WTC11 (cell line): ENCODE measurements around the gene DCAF5. TPM values are rescaled to one million over a fixed set of nuclear protein-coding genes. Genes with fewer than 3 reads are reported as not detected.

ENCODE experiments used
- ATAC-seq: fragments of 200-7000 bp; cut with Tn5 transposase; 2 replicates; pipeline ENCODE4 v1.10.0; 2021; ENCODE audit warnings: mild to moderate bottlenecking, moderate library complexity
- CTCF ChIA-PET: fragments of 300-600 bp; sonication (Branson Sonifier 250); formaldehyde crosslinking; loops from one replicate; lab custom pipeline; 2021; ENCODE audit warnings: antibody characterized with exemption; lab: Charles Lee
- POLR2A ChIA-PET: fragments of 350-600 bp; sonication (Branson Sonifier 250); formaldehyde crosslinking; loops from one replicate; lab custom pipeline; 2021; ENCODE audit warnings: antibody characterized with exemption; lab: Charles Lee
- DNase-seq: peaks from one replicate; pipeline ENCODE4 v3.0.0; 2021; ENCODE audit warnings: low spot score
- H3K27ac Mint-ChIP-seq: 2 replicates; pipeline ENCODE4 v1.8.0; 2021; ENCODE audit warnings: mixed read lengths
- H3K27me3 Mint-ChIP-seq: 2 replicates; pipeline ENCODE4 v1.8.0; 2021; ENCODE audit warnings: low read depth, mild to moderate bottlenecking, moderate library complexity, mixed read lengths
- H3K36me3 Mint-ChIP-seq: 2 replicates; pipeline ENCODE4 v1.8.0; 2021; ENCODE audit warnings: mixed read lengths
- H3K4me1 Mint-ChIP-seq: 2 replicates; pipeline ENCODE4 v1.8.0; 2022; ENCODE audit warnings: mixed read lengths
- H3K4me3 Mint-ChIP-seq: 2 replicates; pipeline ENCODE4 v1.8.0; 2021; ENCODE audit warnings: mild to moderate bottlenecking, moderate library complexity, mixed read lengths
- H3K9me3 Mint-ChIP-seq: 2 replicates; pipeline ENCODE4 v1.8.0; 2021; ENCODE audit warnings: mixed read lengths
- ATF1 ChIP-seq: sonication (generic); formaldehyde crosslinking; IDR thresholded peaks from 2 replicates; pipeline ENCODE4 v1.8.1; 2023; ENCODE audit warnings: mild to moderate bottlenecking, moderate library complexity, missing genetic modification reagents
- CBFB ChIP-seq: sonication (generic); formaldehyde crosslinking; IDR thresholded peaks from 2 replicates; pipeline ENCODE4 v1.8.1; 2022; ENCODE audit warnings: mild to moderate bottlenecking, low read depth, missing genetic modification reagents
- CREM ChIP-seq: sonication (generic); formaldehyde crosslinking; IDR thresholded peaks from 2 replicates; pipeline ENCODE4 v1.8.1; 2022; ENCODE audit warnings: mild to moderate bottlenecking, missing genetic modification reagents, moderate library complexity
- ELF4 ChIP-seq: sonication (generic); formaldehyde crosslinking; IDR thresholded peaks from 2 replicates; pipeline ENCODE4 v1.8.1; 2022; ENCODE audit warnings: low read depth, mild to moderate bottlenecking, moderate library complexity, missing genetic modification reagents
- EMX1 ChIP-seq: fragments of 250-450 bp; sonication (Bioruptor Pico); IDR thresholded peaks from 2 replicates; pipeline ENCODE4 v1.8.0; 2021; ENCODE audit warnings: mild to moderate bottlenecking
- GRHL2 ChIP-seq: fragments of 250-450 bp; sonication (Bioruptor Pico); IDR thresholded peaks from 2 replicates; pipeline ENCODE4 v1.8.0; 2022; ENCODE audit warnings: mild to moderate bottlenecking, moderate library complexity; ENCODE audit not compliant: insufficient replicate concordance, severe bottlenecking
- GTF2I ChIP-seq: fragments of 250-450 bp; sonication (Bioruptor Pico); conservative IDR thresholded peaks from 2 replicates; pipeline ENCODE4 v1.4.0; 2021; ENCODE audit warnings: mild to moderate bottlenecking
- KAT7 ChIP-seq: sonication (generic); formaldehyde crosslinking; IDR thresholded peaks from 2 replicates; pipeline ENCODE4 v1.8.1; 2023; ENCODE audit warnings: missing genetic modification reagents, mild to moderate bottlenecking, borderline replicate concordance
- MXD4 ChIP-seq: fragments of 250-450 bp; sonication (Bioruptor Pico); IDR thresholded peaks from 2 replicates; pipeline ENCODE4 v1.8.0; 2021; ENCODE audit warnings: mild to moderate bottlenecking, moderate library complexity, borderline replicate concordance
- MYBL2 ChIP-seq: sonication (generic); formaldehyde crosslinking; IDR thresholded peaks from 2 replicates; pipeline ENCODE4 v1.8.1; 2023; ENCODE audit warnings: mild to moderate bottlenecking, moderate library complexity, missing genetic modification reagents
- NFE2L1 ChIP-seq: sonication (generic); formaldehyde crosslinking; IDR thresholded peaks from 2 replicates; pipeline ENCODE4 v1.8.1; 2023; ENCODE audit warnings: missing genetic modification reagents
- NR1H2 ChIP-seq: sonication (generic); formaldehyde crosslinking; IDR thresholded peaks from 2 replicates; pipeline ENCODE4 v1.9.0; 2021; ENCODE audit warnings: mild to moderate bottlenecking, moderate library complexity, missing genetic modification reagents
- NR3C1 ChIP-seq: sonication (generic); formaldehyde crosslinking; conservative IDR thresholded peaks from 2 replicates; pipeline ENCODE4 v1.8.1; 2023; ENCODE audit warnings: low read depth, mild to moderate bottlenecking, missing genetic modification reagents
- SMAD3 ChIP-seq: sonication (generic); formaldehyde crosslinking; IDR thresholded peaks from 2 replicates; pipeline ENCODE4 v1.8.0; 2022; ENCODE audit warnings: missing genetic modification reagents, mild to moderate bottlenecking, borderline replicate concordance
- SP1 ChIP-seq: sonication (generic); formaldehyde crosslinking; conservative IDR thresholded peaks from 2 replicates; pipeline ENCODE4 v1.8.1; 2022; ENCODE audit warnings: missing genetic modification reagents
- ZNF263 ChIP-seq: sonication (generic); formaldehyde crosslinking; IDR thresholded peaks from 2 replicates; pipeline ENCODE4 v1.8.1; 2022; ENCODE audit warnings: low read depth, mild to moderate bottlenecking, moderate library complexity, missing genetic modification reagents
- ZNF416 ChIP-seq: fragments of 250-450 bp; sonication (Bioruptor Pico); IDR thresholded peaks from 2 replicates; pipeline ENCODE4 v1.9.0; 2021; ENCODE audit warnings: mild to moderate bottlenecking, inconsistent platforms
- ZNF671 ChIP-seq: fragments of 250-450 bp; sonication (Bioruptor Pico); IDR thresholded peaks from 2 replicates; pipeline ENCODE4 v1.8.0; 2021; ENCODE audit warnings: mild to moderate bottlenecking
- total RNA-seq: library from RNA; stranded (reverse); gene quantifications from 3 replicates; pipeline ENCODE4 v1.2.3, GENCODE V29; 2021
- TF ChIP-seq, protein P1 (sequence below): sonication (generic); formaldehyde crosslinking; IDR thresholded peaks from 2 replicates; pipeline ENCODE4 v1.8.1; 2022; ENCODE audit warnings: low read depth, missing genetic modification reagents, borderline replicate concordance
- TF ChIP-seq, protein P2 (sequence below): sonication (generic); formaldehyde crosslinking; IDR thresholded peaks from 2 replicates; pipeline ENCODE4 v1.8.1; 2023; ENCODE audit warnings: mild to moderate bottlenecking, missing genetic modification reagents
- TF ChIP-seq, protein P3 (sequence below): sonication (generic); formaldehyde crosslinking; IDR thresholded peaks from 2 replicates; pipeline ENCODE4 v1.8.1; 2023; ENCODE audit warnings: mild to moderate bottlenecking, missing genetic modification reagents, moderate library complexity
- TF ChIP-seq, protein P4 (sequence below): sonication (generic); formaldehyde crosslinking; IDR thresholded peaks from 2 replicates; pipeline ENCODE4 v1.8.1; 2022; ENCODE audit warnings: mild to moderate bottlenecking, moderate library complexity, missing genetic modification reagents
- TF ChIP-seq, protein P5 (sequence below): sonication (generic); formaldehyde crosslinking; IDR thresholded peaks from 2 replicates; pipeline ENCODE4 v1.8.1; 2023; ENCODE audit warnings: mild to moderate bottlenecking, moderate library complexity, missing genetic modification reagents
- TF ChIP-seq, protein P6 (sequence below): sonication (generic); formaldehyde crosslinking; IDR thresholded peaks from 2 replicates; pipeline ENCODE4 v1.8.0; 2023; ENCODE audit warnings: mild to moderate bottlenecking, missing genetic modification reagents
- TF ChIP-seq, protein P7 (sequence below): fragments of 250-450 bp; sonication (Bioruptor Pico); IDR thresholded peaks from 2 replicates; pipeline ENCODE4 v1.9.0; 2021; ENCODE audit warnings: moderate library complexity, mild to moderate bottlenecking, inconsistent platforms, borderline replicate concordance

DCAF5 gene
- total RNA-seq, 1 experiment from 2014 or later, result 30.3 TPM

DNA sequence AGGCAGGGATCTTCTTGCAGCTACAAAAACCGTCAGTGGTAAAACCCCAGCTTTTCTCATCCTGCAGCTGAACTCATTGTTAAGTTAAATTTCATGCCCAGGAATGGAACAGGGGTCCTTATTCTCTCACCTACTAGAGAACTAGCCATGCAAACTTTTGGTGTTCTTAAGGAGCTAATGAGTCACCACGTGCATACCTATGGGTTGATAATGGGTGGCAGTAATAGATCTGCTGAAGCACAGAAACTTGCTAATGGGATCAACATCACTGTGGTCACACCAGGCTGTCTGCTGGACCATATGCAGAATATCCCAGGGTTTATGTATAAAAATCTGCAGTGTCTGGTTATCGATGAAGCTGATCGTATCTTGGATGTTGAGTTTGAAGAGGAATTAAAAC lies 68.9 kb downstream of the DCAF5 start:
- TF ChIP-seq, protein P1, sequence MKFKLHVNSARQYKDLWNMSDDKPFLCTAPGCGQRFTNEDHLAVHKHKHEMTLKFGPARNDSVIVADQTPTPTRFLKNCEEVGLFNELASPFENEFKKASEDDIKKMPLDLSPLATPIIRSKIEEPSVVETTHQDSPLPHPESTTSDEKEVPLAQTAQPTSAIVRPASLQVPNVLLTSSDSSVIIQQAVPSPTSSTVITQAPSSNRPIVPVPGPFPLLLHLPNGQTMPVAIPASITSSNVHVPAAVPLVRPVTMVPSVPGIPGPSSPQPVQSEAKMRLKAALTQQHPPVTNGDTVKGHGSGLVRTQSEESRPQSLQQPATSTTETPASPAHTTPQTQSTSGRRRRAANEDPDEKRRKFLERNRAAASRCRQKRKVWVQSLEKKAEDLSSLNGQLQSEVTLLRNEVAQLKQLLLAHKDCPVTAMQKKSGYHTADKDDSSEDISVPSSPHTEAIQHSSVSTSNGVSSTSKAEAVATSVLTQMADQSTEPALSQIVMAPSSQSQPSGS (CRISPR knock-in tag), result no peak
- TF ChIP-seq NR1H2 (CRISPR knock-in tag) (no peak), CREM (CRISPR knock-in tag) (no peak), ZNF263 (CRISPR knock-in tag) (no peak), ELF4 (CRISPR knock-in tag) (no peak), ZNF671 (no peak), ZNF416 (CRISPR knock-in tag) (no peak), MXD4 (CRISPR knock-in tag) (no peak), NFE2L1 (CRISPR knock-in tag) (no peak), GRHL2 (CRISPR knock-in tag) (no peak), CBFB (no peak), EMX1 (CRISPR knock-in tag) (no peak), SMAD3 (CRISPR knock-in tag) (no peak)
- TF ChIP-seq, protein P2, sequence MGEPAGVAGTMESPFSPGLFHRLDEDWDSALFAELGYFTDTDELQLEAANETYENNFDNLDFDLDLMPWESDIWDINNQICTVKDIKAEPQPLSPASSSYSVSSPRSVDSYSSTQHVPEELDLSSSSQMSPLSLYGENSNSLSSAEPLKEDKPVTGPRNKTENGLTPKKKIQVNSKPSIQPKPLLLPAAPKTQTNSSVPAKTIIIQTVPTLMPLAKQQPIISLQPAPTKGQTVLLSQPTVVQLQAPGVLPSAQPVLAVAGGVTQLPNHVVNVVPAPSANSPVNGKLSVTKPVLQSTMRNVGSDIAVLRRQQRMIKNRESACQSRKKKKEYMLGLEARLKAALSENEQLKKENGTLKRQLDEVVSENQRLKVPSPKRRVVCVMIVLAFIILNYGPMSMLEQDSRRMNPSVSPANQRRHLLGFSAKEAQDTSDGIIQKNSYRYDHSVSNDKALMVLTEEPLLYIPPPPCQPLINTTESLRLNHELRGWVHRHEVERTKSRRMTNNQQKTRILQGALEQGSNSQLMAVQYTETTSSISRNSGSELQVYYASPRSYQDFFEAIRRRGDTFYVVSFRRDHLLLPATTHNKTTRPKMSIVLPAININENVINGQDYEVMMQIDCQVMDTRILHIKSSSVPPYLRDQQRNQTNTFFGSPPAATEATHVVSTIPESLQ (CRISPR knock-in tag), result no peak
- TF ChIP-seq, protein P3, sequence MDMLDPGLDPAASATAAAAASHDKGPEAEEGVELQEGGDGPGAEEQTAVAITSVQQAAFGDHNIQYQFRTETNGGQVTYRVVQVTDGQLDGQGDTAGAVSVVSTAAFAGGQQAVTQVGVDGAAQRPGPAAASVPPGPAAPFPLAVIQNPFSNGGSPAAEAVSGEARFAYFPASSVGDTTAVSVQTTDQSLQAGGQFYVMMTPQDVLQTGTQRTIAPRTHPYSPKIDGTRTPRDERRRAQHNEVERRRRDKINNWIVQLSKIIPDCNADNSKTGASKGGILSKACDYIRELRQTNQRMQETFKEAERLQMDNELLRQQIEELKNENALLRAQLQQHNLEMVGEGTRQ, result no peak
- TF ChIP-seq, protein P4, sequence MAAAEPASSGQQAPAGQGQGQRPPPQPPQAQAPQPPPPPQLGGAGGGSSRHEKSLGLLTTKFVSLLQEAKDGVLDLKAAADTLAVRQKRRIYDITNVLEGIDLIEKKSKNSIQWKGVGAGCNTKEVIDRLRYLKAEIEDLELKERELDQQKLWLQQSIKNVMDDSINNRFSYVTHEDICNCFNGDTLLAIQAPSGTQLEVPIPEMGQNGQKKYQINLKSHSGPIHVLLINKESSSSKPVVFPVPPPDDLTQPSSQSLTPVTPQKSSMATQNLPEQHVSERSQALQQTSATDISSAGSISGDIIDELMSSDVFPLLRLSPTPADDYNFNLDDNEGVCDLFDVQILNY (CRISPR knock-in tag), result no peak
- TF ChIP-seq, protein P5, sequence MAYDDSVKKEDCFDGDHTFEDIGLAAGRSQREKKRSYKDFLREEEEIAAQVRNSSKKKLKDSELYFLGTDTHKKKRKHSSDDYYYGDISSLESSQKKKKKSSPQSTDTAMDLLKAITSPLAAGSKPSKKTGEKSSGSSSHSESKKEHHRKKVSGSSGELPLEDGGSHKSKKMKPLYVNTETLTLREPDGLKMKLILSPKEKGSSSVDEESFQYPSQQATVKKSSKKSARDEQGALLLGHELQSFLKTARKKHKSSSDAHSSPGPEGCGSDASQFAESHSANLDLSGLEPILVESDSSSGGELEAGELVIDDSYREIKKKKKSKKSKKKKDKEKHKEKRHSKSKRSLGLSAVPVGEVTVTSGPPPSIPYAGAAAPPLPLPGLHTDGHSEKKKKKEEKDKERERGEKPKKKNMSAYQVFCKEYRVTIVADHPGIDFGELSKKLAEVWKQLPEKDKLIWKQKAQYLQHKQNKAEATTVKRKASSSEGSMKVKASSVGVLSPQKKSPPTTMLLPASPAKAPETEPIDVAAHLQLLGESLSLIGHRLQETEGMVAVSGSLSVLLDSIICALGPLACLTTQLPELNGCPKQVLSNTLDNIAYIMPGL (CRISPR knock-in tag), result no peak
- no peak overlapping the region for H3K27ac Mint-ChIP-seq
- ChIA-PET CTCF (no interaction called here), POLR2A (no interaction called here)
- ATAC-seq (no peak), DNase-seq (no peak)
- no peaks in the 10 kb centered on the region for H3K27me3 Mint-ChIP-seq
- H3K4me3 Mint-ChIP-seq, result no peak overlapping the region
- H3K36me3 Mint-ChIP-seq, result peaks cover 5% of the 10 kb centered on the region; the same call in 1 of the 2 replicates
- H3K9me3 Mint-ChIP-seq, result no peaks in the 10 kb centered on the region
- peaks cover 9% of the 10 kb centered on the region; the same call in 1 of the 2 replicates for H3K4me1 Mint-ChIP-seq

DNA sequence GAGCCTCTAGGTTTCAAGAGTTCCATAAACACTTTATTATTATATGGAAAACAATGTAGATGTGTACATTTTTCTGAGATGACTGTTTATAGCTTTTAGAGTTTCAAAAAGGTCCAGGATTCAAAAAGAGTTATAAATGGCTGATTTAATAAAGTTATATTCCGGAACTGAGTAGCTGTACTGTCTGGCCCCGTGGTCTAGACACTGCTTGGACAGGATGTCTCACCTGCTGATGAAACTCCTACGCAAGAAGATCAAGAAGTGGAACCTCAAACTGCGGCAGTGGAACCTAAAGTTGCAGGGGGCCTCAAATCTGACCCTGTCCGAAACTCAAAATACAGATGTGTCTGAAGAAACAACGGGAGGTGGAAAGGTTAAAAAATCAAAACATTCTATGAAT lies 69.7 kb downstream of the DCAF5 start:
- Mint-ChIP-seq H3K27me3 (no peaks in the 10 kb centered on the region), H3K4me1 (peaks cover 9% of the 10 kb centered on the region; the same call in 1 of the 2 replicates), H3K4me3 (no peak overlapping the region), H3K27ac (no peak overlapping the region), H3K36me3 (peaks cover 5% of the 10 kb centered on the region; the same call in 1 of the 2 replicates), H3K9me3 (no peaks in the 10 kb centered on the region)
- TF ChIP-seq, protein P6, sequence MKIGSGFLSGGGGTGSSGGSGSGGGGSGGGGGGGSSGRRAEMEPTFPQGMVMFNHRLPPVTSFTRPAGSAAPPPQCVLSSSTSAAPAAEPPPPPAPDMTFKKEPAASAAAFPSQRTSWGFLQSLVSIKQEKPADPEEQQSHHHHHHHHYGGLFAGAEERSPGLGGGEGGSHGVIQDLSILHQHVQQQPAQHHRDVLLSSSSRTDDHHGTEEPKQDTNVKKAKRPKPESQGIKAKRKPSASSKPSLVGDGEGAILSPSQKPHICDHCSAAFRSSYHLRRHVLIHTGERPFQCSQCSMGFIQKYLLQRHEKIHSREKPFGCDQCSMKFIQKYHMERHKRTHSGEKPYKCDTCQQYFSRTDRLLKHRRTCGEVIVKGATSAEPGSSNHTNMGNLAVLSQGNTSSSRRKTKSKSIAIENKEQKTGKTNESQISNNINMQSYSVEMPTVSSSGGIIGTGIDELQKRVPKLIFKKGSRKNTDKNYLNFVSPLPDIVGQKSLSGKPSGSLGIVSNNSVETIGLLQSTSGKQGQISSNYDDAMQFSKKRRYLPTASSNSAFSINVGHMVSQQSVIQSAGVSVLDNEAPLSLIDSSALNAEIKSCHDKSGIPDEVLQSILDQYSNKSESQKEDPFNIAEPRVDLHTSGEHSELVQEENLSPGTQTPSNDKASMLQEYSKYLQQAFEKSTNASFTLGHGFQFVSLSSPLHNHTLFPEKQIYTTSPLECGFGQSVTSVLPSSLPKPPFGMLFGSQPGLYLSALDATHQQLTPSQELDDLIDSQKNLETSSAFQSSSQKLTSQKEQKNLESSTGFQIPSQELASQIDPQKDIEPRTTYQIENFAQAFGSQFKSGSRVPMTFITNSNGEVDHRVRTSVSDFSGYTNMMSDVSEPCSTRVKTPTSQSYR (CRISPR knock-in tag), result no peak
- TF ChIP-seq GTF2I (CRISPR knock-in tag) (no peak), NR3C1 (CRISPR knock-in tag) (no peak), EMX1 (CRISPR knock-in tag) (no peak), SP1 (CRISPR knock-in tag) (no peak), MYBL2 (CRISPR knock-in tag) (no peak), KAT7 (CRISPR knock-in tag) (no peak), ATF1 (CRISPR knock-in tag) (no peak)
- TF ChIP-seq, protein P7, sequence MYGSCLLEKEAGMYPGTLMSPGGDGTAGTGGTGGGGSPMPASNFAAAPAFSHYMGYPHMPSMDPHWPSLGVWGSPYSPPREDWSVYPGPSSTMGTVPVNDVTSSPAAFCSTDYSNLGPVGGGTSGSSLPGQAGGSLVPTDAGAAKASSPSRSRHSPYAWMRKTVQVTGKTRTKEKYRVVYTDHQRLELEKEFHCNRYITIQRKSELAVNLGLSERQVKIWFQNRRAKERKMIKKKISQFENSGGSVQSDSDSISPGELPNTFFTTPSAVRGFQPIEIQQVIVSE, result no peak
- CTCF ChIA-PET, result no interaction called here
- DNase-seq (no peak), ATAC-seq (no peak)
- POLR2A ChIA-PET, result no interaction called here
